ENCODE measurements around the gene FAM53B. TPM values are rescaled to one million over a fixed set of nuclear protein-coding genes. Genes with fewer than 3 reads are reported as not detected.
A peak's percentile ranks its signal among the peaks of the same experiment; 100 is the strongest.

The FAM53B gene
- total RNA-seq, 2 experiments from 2014 or later = 56.6 to 58.5 TPM

- ChIA-PET POLR2A (interaction anchor here (0.9 to 5.5 kb wide), 8 partner anchors 50 to 117 kb away, joined by 3 to 34 read pairs (median 4); no protein-coding TSS in a partner anchor), CTCF (ENCODE audit: unreplicated experiment) (interaction anchor here (0.6 to 0.7 kb wide), 2 partner anchors 55 to 141 kb away, joined by 3 to 9 read pairs; no protein-coding TSS in a partner anchor)
- H3K4me1 ChIP-seq (ENCODE audit: insufficient read depth, low read length, poor library complexity, severe bottlenecking) = peaks cover 89% of the 10 kb centered on the region
- no peaks in the 10 kb centered on the region for H3K9me2 ChIP-seq (ENCODE audit: insufficient read depth, low read length)
- intact Hi-C loops (cut with micrococcal nuclease; ENCODE audit: unreplicated experiment) = loop anchor here (1.0 kb wide), 3 partner anchors 61 to 140 kb away; no protein-coding TSS in a partner anchor
- H3K27ac ChIP-seq (ENCODE audit: low read depth, low read length, poor library complexity, severe bottlenecking) = peak overlapping the region; percentile 79
- DNase-seq (ENCODE audit: low spot score) = peak; percentile 92
- peak overlapping the region; percentile 33; the same call in 1 of the 2 replicates for H2AFZ ChIP-seq (ENCODE audit: low read length)
- no peaks in the 10 kb centered on the region for H3K79me2 ChIP-seq (ENCODE audit: insufficient read depth, low read depth, low read length)
- no peaks in the 10 kb centered on the region for H3K9me3 ChIP-seq (ENCODE audit: low read length)
- TF ChIP-seq CTCF (conservative IDR thresholded peaks at IDR 0.05; ENCODE audit: low read length) = no peak
- TF ChIP-seq EZH2phosphoT487 (IDR thresholded peaks at IDR 0.05; ENCODE audit: borderline replicate concordance, low read depth, low read length) = no peak
- no peaks in the 10 kb centered on the region for H3K36me3 ChIP-seq (ENCODE audit: insufficient read depth, low read length)
- peak overlapping the region; percentile 15 for H3K4me3 ChIP-seq (ENCODE audit: low read depth, low read length, poor library complexity, severe bottlenecking)
- no peaks in the 10 kb centered on the region for H4K20me1 ChIP-seq (ENCODE audit: insufficient read depth, low read length)
- peak overlapping the region; percentile 62 for H3K4me2 ChIP-seq (ENCODE audit: low read length)
- BruUV-seq (replicated peaks) = no TSS peak
Observed at GRCh38 chr10:124601431-124602120, 142.6 kb downstream of the FAM53B start.

GRCh38 chr10:124601016-124601415 lies 143.2 kb downstream of the FAM53B start:
- TF ChIP-seq CTCF (conservative IDR thresholded peaks at IDR 0.05; ENCODE audit: low read length) (no peak), EZH2phosphoT487 (IDR thresholded peaks at IDR 0.05; ENCODE audit: borderline replicate concordance, low read depth, low read length) (no peak)
- Histone ChIP-seq H3K79me2 (ENCODE audit: insufficient read depth, low read depth, low read length) (no peaks in the 10 kb centered on the region), H3K4me1 (ENCODE audit: insufficient read depth, low read length, poor library complexity, severe bottlenecking) (peaks cover 84% of the 10 kb centered on the region), H3K36me3 (ENCODE audit: insufficient read depth, low read length) (no peaks in the 10 kb centered on the region), H3K4me2 (ENCODE audit: low read length) (peak overlapping the region; percentile 62), H3K9me3 (ENCODE audit: low read length) (no peaks in the 10 kb centered on the region), H3K4me3 (ENCODE audit: low read depth, low read length, poor library complexity, severe bottlenecking) (peak overlapping the region; percentile 6), H3K9me2 (ENCODE audit: insufficient read depth, low read length) (no peaks in the 10 kb centered on the region), H4K20me1 (ENCODE audit: insufficient read depth, low read length) (no peaks in the 10 kb centered on the region), H3K27ac (ENCODE audit: low read depth, low read length, poor library complexity, severe bottlenecking) (peak overlapping the region; percentile 79), H2AFZ (ENCODE audit: low read length) (no peak overlapping the region; the same call in 1 of the 2 replicates)
- DNase-seq (ENCODE audit: low spot score) = no peak
- intact Hi-C loops (cut with micrococcal nuclease; ENCODE audit: unreplicated experiment) = loop anchor here (1.0 kb wide), 3 partner anchors 61 to 140 kb away; no protein-coding TSS in a partner anchor
- ChIA-PET POLR2A (interaction anchor here (0.6 to 5.5 kb wide), 11 partner anchors 11 to 118 kb away, joined by 3 to 34 read pairs (median 4); no protein-coding TSS in a partner anchor), CTCF (ENCODE audit: unreplicated experiment) (interaction anchor here (0.7 kb wide), 1 partner anchor 55 kb away, joined by 3 read pairs; no protein-coding TSS in a partner anchor)
- BruUV-seq (replicated peaks) = no TSS peak
